ENCODE measurements around the gene UNC93B1.

The UNC93B1 gene

GRCh38 chr11:68041617-68042218, 37.8 kb upstream of the UNC93B1 start:
- Histone ChIP-seq H2AFZ (ENCODE audit: low read length) (peak overlapping the region; percentile 84), H3K4me2 (ENCODE audit: insufficient read depth, low read length, poor library complexity, severe bottlenecking) (no peak overlapping the region), H3K36me3 (replicated peaks in 1 of 2; ENCODE audit: control insufficient read depth in 2 of 2, insufficient read depth in 2 of 2, low read length in 2 of 2) (peaks cover 2 to 4% of the 10 kb centered on the region in 2 donors), H3K9me3 (replicated peaks in 1 of 2; ENCODE audit: control insufficient read depth in 2 of 2, insufficient read depth in 1 of 2, low read depth in 1 of 2, low read length in 2 of 2) (no peaks in the 10 kb centered on the region), H3K18ac (ENCODE audit: low read length) (peak overlapping the region; percentile 33), H2BK120ac (ENCODE audit: low read depth, low read length) (no peak overlapping the region), H2BK5ac (ENCODE audit: low read length) (peak overlapping the region; percentile 61), H3K27me3 (ENCODE audit: control insufficient read depth in 3 of 3, insufficient read depth in 3 of 3, low read depth in 1 of 3, low read length in 3 of 3) (no peaks in the 10 kb centered on the region), H3K9ac (ENCODE audit: low read depth, low read length, poor library complexity) (peak overlapping the region; percentile 34), H2BK15ac (ENCODE audit: low read length) (peak overlapping the region; percentile 94), H4K91ac (ENCODE audit: low read depth, low read length, poor library complexity) (no peak overlapping the region), H2AK5ac (ENCODE audit: low read depth, low read length) (peak overlapping the region; percentile 86), H3K4me1 (ENCODE audit: control insufficient read depth in 2 of 2, insufficient read depth in 1 of 2, low read depth in 1 of 2, low read length in 2 of 2) (peaks cover 13 to 34% of the 10 kb centered on the region in 2 donors), H2BK12ac (ENCODE audit: low read length) (no peak overlapping the region), H3K4ac (ENCODE audit: low read length) (no peak overlapping the region), H4K8ac (ENCODE audit: low read depth, low read length) (no peak overlapping the region), H3K4me3 (ENCODE audit: low read length in 2 of 2) (no peak overlapping the region), H3K23ac (ENCODE audit: low read depth, low read length, poor library complexity) (peak overlapping the region; percentile 47), H3K27ac (replicated peaks; ENCODE audit: low read length) (no peak overlapping the region), H3K14ac (ENCODE audit: low read length) (no peak overlapping the region), H3K79me1 (ENCODE audit: low read depth, low read length) (peaks cover 2% of the 10 kb centered on the region)
- no peak for DNase-seq (ENCODE audit: low spot score)
- WGBS, 2 donors (ENCODE audit: extremely low coverage in 2 of 2, insufficient read length in 2 of 2, insufficient replicate concordance in 1 of 2) = no CpG with 5 or more reads among the region's 12 CpGs

GRCh38 chr11:68040957-68041591, 37.2 kb upstream of the UNC93B1 start:
- H3K18ac ChIP-seq (ENCODE audit: low read length) = peak overlapping the region; percentile 92
- H3K4me2 ChIP-seq (ENCODE audit: insufficient read depth, low read length, poor library complexity, severe bottlenecking) = no peak overlapping the region
- H2AK5ac ChIP-seq (ENCODE audit: low read depth, low read length) = peak overlapping the region; percentile 86
- H2BK12ac ChIP-seq (ENCODE audit: low read length) = no peak overlapping the region
- DNase-seq (ENCODE audit: low spot score) = no peak
- H3K9me3 ChIP-seq (replicated peaks in 1 of 2; ENCODE audit: control insufficient read depth in 2 of 2, insufficient read depth in 1 of 2, low read depth in 1 of 2, low read length in 2 of 2) = no peaks in the 10 kb centered on the region
- H3K4me1 ChIP-seq (ENCODE audit: control insufficient read depth in 2 of 2, insufficient read depth in 1 of 2, low read depth in 1 of 2, low read length in 2 of 2) = peaks cover 13 to 34% of the 10 kb centered on the region in 2 donors
- H3K4me3 ChIP-seq (ENCODE audit: low read length in 2 of 2) = peak overlapping the region in 1 of 2 donors; percentile 29
- H4K91ac ChIP-seq (ENCODE audit: low read depth, low read length, poor library complexity) = no peak overlapping the region
- peak overlapping the region; percentile 61 for H2BK5ac ChIP-seq (ENCODE audit: low read length)
- peaks cover 4% of the 10 kb centered on the region for H3K79me1 ChIP-seq (ENCODE audit: low read depth, low read length)
- H3K36me3 ChIP-seq (replicated peaks in 1 of 2; ENCODE audit: control insufficient read depth in 2 of 2, insufficient read depth in 2 of 2, low read length in 2 of 2) = peaks cover 4 to 7% of the 10 kb centered on the region in 2 donors
- H3K27me3 ChIP-seq (ENCODE audit: control insufficient read depth in 3 of 3, insufficient read depth in 3 of 3, low read depth in 1 of 3, low read length in 3 of 3) = no peaks in the 10 kb centered on the region
- no peak overlapping the region for H3K4ac ChIP-seq (ENCODE audit: low read length)
- peak overlapping the region; percentile 44 for H3K9ac ChIP-seq (ENCODE audit: low read depth, low read length, poor library complexity)
- H4K8ac ChIP-seq (ENCODE audit: low read depth, low read length) = no peak overlapping the region
- no CpG with 5 or more reads among the region's 23 CpGs for WGBS, 2 donors (ENCODE audit: extremely low coverage in 2 of 2, insufficient read length in 2 of 2, insufficient replicate concordance in 1 of 2)
- H2AFZ ChIP-seq (ENCODE audit: low read length) = peak overlapping the region; percentile 88
- no peak overlapping the region for H2BK120ac ChIP-seq (ENCODE audit: low read depth, low read length)
- H2BK15ac ChIP-seq (ENCODE audit: low read length) = peak overlapping the region; percentile 94
- peak overlapping the region; percentile 38 for H3K14ac ChIP-seq (ENCODE audit: low read length)
- peak overlapping the region; percentile 91 for H3K23ac ChIP-seq (ENCODE audit: low read depth, low read length, poor library complexity)
- H3K27ac ChIP-seq (replicated peaks; ENCODE audit: low read length) = no peak overlapping the region

GRCh38 chr11:68040101-68040956, 36.4 kb upstream of the UNC93B1 start:
- no peak overlapping the region for H2BK120ac ChIP-seq (ENCODE audit: low read depth, low read length)
- H2BK5ac ChIP-seq (ENCODE audit: low read length) = peak overlapping the region; percentile 61
- DNase-seq (ENCODE audit: low spot score) = no peak
- peak overlapping the region; percentile 86 for H2AK5ac ChIP-seq (ENCODE audit: low read depth, low read length)
- no CpG with 5 or more reads among the region's 22 CpGs for WGBS, 2 donors (ENCODE audit: extremely low coverage in 2 of 2, insufficient read length in 2 of 2, insufficient replicate concordance in 1 of 2)
- H4K8ac ChIP-seq (ENCODE audit: low read depth, low read length) = no peak overlapping the region
- H3K23ac ChIP-seq (ENCODE audit: low read depth, low read length, poor library complexity) = peak overlapping the region; percentile 91
- peaks cover 13 to 34% of the 10 kb centered on the region in 2 donors for H3K4me1 ChIP-seq (ENCODE audit: control insufficient read depth in 2 of 2, insufficient read depth in 1 of 2, low read depth in 1 of 2, low read length in 2 of 2)
- H3K14ac ChIP-seq (ENCODE audit: low read length) = peak overlapping the region; percentile 38
- H3K36me3 ChIP-seq (replicated peaks in 1 of 2; ENCODE audit: control insufficient read depth in 2 of 2, insufficient read depth in 2 of 2, low read length in 2 of 2) = peaks cover 4 to 10% of the 10 kb centered on the region in 2 donors
- peak overlapping the region; percentile 16 for H3K27ac ChIP-seq (replicated peaks; ENCODE audit: low read length)
- H2BK15ac ChIP-seq (ENCODE audit: low read length) = peak overlapping the region; percentile 94
- H4K91ac ChIP-seq (ENCODE audit: low read depth, low read length, poor library complexity) = no peak overlapping the region
- H3K9ac ChIP-seq (ENCODE audit: low read depth, low read length, poor library complexity) = peak overlapping the region; percentile 44
- no peak overlapping the region for H3K4me3 ChIP-seq (ENCODE audit: low read length in 2 of 2)
- no peak overlapping the region for H3K4me2 ChIP-seq (ENCODE audit: insufficient read depth, low read length, poor library complexity, severe bottlenecking)
- H3K9me3 ChIP-seq (replicated peaks in 1 of 2; ENCODE audit: control insufficient read depth in 2 of 2, insufficient read depth in 1 of 2, low read depth in 1 of 2, low read length in 2 of 2) = no peaks in the 10 kb centered on the region
- H3K18ac ChIP-seq (ENCODE audit: low read length) = peak overlapping the region; percentile 92
- no peak overlapping the region for H3K4ac ChIP-seq (ENCODE audit: low read length)
- peak overlapping the region; percentile 88 for H2AFZ ChIP-seq (ENCODE audit: low read length)
- no peaks in the 10 kb centered on the region for H3K27me3 ChIP-seq (ENCODE audit: control insufficient read depth in 3 of 3, insufficient read depth in 3 of 3, low read depth in 1 of 3, low read length in 3 of 3)
- H3K79me1 ChIP-seq (ENCODE audit: low read depth, low read length) = peaks cover 4% of the 10 kb centered on the region
- no peak overlapping the region for H2BK12ac ChIP-seq (ENCODE audit: low read length)
